AG09309 (cell line): ENCODE measurements around the gene TOR2A.

Experiments used
- DNase-seq: peaks from one replicate; pipeline ENCODE4 v3.0.0-alpha.2; 2010; ENCODE audit warnings: low read depth
- H3K4me3 ChIP-seq: 2 replicates; pipeline ENCODE4 v1.5.1; 2011; ENCODE audit warnings: mild to moderate bottlenecking, low read depth, low read length, moderate library complexity; ENCODE audit not compliant: control insufficient read depth
- CTCF ChIP-seq: IDR thresholded peaks from 2 replicates; pipeline ENCODE4 v1.5.1; 2011; ENCODE audit warnings: mild to moderate bottlenecking, low read depth, low read length, inconsistent platforms; ENCODE audit not compliant: insufficient read depth, control insufficient read depth; ENCODE audit errors: missing control alignments

Gene TOR2A

GRCh38 chr9:127778280-127779135 lies 43.4 kb upstream of the TOR2A start, which contains the start of gene SH2D3C:
TSS of gene SH2D3C (minus strand) at chr9:127778666. CDS start at chr9:127778627, 39 bp downstream.
- TF ChIP-seq CTCF: no peak
- no peak within 1 kb of the TSS for H3K4me3 ChIP-seq
- no peak for DNase-seq

GRCh38 chr9:127777368-127777980 lies 42.4 kb upstream of the TOR2A start:
- no peak for TF ChIP-seq CTCF
- no peak overlapping the region for H3K4me3 ChIP-seq

GRCh38 chr9:127776924-127777289 lies 41.8 kb upstream of the TOR2A start:
- DNase-seq: no peak
- TF ChIP-seq CTCF: no peak
- H3K4me3 ChIP-seq: no peak overlapping the region

More at GRCh38 chr9:127777368-127777980, 42.4 kb upstream of the TOR2A start:
- no peak for DNase-seq

GRCh38 chr9:127776195-127776923 lies 41.3 kb upstream of the TOR2A start:
- no peak for DNase-seq
- no peak for TF ChIP-seq CTCF
- no peak overlapping the region for H3K4me3 ChIP-seq

GRCh38 chr9:127773981-127774380 lies 38.9 kb upstream of the TOR2A start:
- no peak overlapping the region for H3K4me3 ChIP-seq
- no peak for TF ChIP-seq CTCF
- no peak for DNase-seq

GRCh38 chr9:127773272-127773671 lies 38.2 kb upstream of the TOR2A start:
- TF ChIP-seq CTCF: no peak
- DNase-seq: no peak
- H3K4me3 ChIP-seq: no peak overlapping the region
